ENCODE data around the gene KRTAP12-4.
"Not testable (repeated sequence)": the region's sequence is repeated elsewhere in the genome, so short reads cannot be mapped to it uniquely, and the experiment has no call there.

KRTAP12-4 gene

GRCh38 chr21:44686843-44687561, 32.5 kb upstream of the KRTAP12-4 start:
- DNase-seq, result no peak

GRCh38 chr21:44686000-44686781, 31.7 kb upstream of the KRTAP12-4 start:
- peak; percentile 9 for DNase-seq

GRCh38 chr21:44685050-44685449, 30.6 kb upstream of the KRTAP12-4 start:
- not testable (repeated sequence) for DNase-seq

- DNase-seq, result no peak
Measured at GRCh38 chr21:44684483-44684882, 30.0 kb upstream of the KRTAP12-4 start.

- DNase-seq, result no peak
Measured at GRCh38 chr21:44684077-44684476, 29.6 kb upstream of the KRTAP12-4 start.

- no peak for DNase-seq
Measured at GRCh38 chr21:44682580-44683151, 28.2 kb upstream of the KRTAP12-4 start.

- no peak for DNase-seq
Measured at GRCh38 chr21:44681861-44682579, 27.6 kb upstream of the KRTAP12-4 start, which contains the start of gene KRTAP12-1. Gene KRTAP12-1, minus strand, starts transcription at chr21:44682163. Its CDS starts 40 bp downstream, at chr21:44682123.

- no peak for DNase-seq
Measured at GRCh38 chr21:44681152-44681551, 26.7 kb upstream of the KRTAP12-4 start.

- no peak for DNase-seq
Measured at GRCh38 chr21:44677881-44678280, 23.4 kb upstream of the KRTAP12-4 start.

GRCh38 chr21:44671911-44672310, 17.5 kb upstream of the KRTAP12-4 start:
- DNase-seq, result no peak

GRCh38 chr21:44670642-44671432, 16.4 kb upstream of the KRTAP12-4 start:
- no peak for DNase-seq

GRCh38 chr21:44667612-44668011, 13.2 kb upstream of the KRTAP12-4 start:
- DNase-seq, result no peak

GRCh38 chr21:44666401-44667320, 12.2 kb upstream of the KRTAP12-4 start, which contains the start of gene KRTAP12-2:
Gene KRTAP12-2, minus strand, starts transcription at chr21:44666927. Its CDS starts 41 bp downstream, at chr21:44666886.
- no peak for DNase-seq

- no peak for DNase-seq
Measured at GRCh38 chr21:44664691-44665090, 10.2 kb upstream of the KRTAP12-4 start.

- not testable (repeated sequence) for DNase-seq
Measured at GRCh38 chr21:44661567-44661966, 7.1 kb upstream of the KRTAP12-4 start.

- DNase-seq, result peak; percentile 26
Measured at GRCh38 chr21:44658913-44659595, 4.6 kb upstream of the KRTAP12-4 start.

GRCh38 chr21:44658541-44658910, 4.1 kb upstream of the KRTAP12-4 start:
- DNase-seq, result no peak

GRCh38 chr21:44657635-44658540, 3.4 kb upstream of the KRTAP12-4 start, which contains the start of gene KRTAP12-3:
Gene KRTAP12-3, plus strand, starts transcription at chr21:44657932. Its CDS starts 48 bp downstream, at chr21:44657980.
- DNase-seq, result peak; percentile 63

- DNase-seq, result no peak
Measured at GRCh38 chr21:44656868-44657267, 2.4 kb upstream of the KRTAP12-4 start.

Measured in activated CD4-positive, alpha-beta T cell treated with anti-CD3 and anti-CD28 coated beads, Interleukin-10, Interleukin-2, amounts not matched to agents 100 ng/mL and 50 ng/mL, durations not matched to agents 16 hours and 8 hours (primary cell).